NCI-H187 (cell line): ENCODE measurements around the gene FXR2.
"Not testable (repeated sequence)": the region's sequence is repeated elsewhere in the genome, so short reads cannot be mapped to it uniquely, and the experiment has no call there.

ENCODE experiments used
- DNase-seq, 2 experiments: peaks; one replicate each; lab custom pipeline; 2025; lab: John Stamatoyannopoulos, UW

FXR2 gene

DNA sequence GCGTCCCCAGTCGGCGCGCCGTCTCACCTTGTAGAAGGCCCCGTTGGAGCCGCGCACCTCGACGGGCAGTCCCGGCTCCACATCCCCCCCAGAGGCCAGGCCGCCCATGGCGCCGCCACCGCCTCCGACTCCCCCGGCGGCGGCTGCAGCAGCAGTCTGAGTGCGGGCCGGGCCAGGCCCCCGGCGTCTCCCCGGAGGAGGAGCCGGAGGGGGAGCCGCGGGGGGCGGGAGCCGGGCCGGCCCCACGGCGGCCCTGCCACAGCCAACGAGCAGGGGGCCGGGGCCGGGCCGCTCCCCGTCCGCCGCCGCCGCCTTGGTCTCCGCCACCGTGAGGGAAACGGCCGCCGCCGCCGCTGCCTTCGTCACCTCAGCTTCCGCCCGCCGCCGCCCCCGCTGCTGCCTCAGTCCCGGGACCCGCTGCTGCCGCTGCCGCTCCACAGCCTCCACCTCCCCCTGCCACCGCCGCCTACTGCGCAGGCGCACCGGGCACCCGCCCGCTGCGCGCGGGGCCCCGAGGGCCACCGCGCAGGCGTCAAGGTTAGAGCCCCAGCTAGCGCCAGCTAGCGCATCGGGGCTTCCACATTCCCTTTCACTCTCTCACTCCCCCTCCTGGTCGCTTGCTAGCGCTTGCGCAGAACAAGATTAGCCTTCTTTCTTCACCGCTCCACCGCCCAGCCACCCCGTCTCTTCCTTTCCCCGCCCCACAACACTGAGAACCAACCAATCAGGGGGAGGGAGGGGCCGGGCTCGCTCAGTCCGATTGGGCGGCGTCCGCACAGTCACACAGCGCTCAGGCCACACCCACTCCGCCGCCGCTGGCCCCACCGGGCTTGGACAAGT is at the start of gene FXR2:
Gene FXR2 (minus strand): TSS at position 473 of the 840 bp plus-strand sequence. CDS start 365 bp downstream, at position 108.
- peak; percentile 88 to 94 for DNase-seq

DNA sequence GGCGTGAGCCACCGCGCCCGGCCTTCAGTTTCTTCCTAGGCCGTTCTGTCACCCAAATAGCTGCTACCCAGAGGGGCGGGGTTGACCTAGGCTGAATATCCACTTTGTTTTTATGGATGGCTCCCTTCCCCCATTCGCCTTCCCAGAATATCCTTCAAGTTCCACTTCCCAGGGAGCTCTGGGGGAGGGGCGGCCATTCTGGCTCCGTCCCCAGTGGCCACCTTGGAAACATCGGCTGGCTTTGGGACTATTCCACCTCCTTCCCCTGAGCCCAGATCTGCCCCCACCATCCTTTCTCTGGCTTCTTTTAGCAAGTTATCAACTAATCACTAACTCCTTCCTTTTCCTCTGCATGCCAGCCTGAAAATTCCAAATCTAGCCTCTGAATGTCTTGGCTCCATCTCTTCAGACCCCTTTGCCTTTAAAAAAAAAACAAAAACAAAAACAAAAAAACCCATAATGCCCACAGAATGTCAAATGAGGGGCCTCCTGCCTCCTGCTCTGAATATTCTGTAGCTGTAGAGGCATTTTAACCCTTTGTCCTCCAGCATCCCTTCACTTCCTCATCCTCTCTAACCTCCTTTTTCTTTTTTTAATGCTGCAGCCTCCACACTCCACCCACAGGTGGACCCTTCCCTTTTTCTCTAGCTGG is 42.4 kb upstream of the FXR2 start:
- no peak for DNase-seq

DNA sequence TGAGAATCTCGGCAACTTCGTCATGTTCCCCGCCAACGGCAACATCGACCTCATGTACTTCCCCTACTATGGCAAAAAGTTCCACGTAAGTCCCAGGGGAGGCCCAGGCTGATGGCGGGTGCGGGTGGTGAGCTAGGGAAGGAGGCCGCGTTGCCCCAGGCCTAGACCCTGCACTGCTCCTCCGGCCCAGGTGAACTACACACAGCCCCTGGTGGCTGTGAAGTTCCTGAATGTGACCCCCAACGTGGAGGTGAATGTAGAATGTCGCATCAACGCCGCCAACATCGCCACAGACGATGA is 40.8 kb upstream of the FXR2 start:
- no peak for DNase-seq

DNA sequence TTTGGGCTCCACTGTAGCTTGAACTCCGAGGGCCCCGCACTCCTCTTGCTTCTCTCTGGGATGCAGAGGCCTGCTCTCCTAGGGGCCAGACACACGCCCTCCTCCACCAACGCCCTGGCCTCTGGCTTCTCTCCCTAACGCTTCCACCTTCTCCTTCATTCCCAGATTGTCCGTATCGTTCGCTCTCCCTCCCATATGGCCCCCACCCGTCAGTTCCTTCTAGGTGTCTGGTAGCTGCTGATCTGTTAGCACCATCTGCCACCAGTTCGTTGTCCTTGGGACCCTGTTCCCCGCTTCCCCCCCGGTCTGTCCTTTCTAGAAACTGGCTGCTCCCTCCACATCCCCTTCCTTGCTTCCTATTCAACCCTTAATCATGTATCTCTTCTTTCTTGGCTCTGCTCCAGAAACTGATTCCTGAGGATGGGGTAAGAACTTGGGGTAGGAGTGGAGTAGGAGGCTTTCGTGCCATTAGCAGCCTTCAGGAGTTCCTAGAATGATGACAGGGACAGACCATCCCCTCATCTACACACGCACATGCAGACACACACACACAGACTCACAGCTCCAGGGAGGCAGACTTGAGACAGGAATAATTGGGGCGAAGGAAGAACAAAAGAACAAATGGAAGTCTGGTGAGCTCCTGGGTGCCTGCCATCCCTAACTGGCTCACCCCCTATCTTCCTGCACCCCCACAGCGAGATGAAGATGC is 40.3 kb upstream of the FXR2 start:
- no peak for DNase-seq

DNA sequence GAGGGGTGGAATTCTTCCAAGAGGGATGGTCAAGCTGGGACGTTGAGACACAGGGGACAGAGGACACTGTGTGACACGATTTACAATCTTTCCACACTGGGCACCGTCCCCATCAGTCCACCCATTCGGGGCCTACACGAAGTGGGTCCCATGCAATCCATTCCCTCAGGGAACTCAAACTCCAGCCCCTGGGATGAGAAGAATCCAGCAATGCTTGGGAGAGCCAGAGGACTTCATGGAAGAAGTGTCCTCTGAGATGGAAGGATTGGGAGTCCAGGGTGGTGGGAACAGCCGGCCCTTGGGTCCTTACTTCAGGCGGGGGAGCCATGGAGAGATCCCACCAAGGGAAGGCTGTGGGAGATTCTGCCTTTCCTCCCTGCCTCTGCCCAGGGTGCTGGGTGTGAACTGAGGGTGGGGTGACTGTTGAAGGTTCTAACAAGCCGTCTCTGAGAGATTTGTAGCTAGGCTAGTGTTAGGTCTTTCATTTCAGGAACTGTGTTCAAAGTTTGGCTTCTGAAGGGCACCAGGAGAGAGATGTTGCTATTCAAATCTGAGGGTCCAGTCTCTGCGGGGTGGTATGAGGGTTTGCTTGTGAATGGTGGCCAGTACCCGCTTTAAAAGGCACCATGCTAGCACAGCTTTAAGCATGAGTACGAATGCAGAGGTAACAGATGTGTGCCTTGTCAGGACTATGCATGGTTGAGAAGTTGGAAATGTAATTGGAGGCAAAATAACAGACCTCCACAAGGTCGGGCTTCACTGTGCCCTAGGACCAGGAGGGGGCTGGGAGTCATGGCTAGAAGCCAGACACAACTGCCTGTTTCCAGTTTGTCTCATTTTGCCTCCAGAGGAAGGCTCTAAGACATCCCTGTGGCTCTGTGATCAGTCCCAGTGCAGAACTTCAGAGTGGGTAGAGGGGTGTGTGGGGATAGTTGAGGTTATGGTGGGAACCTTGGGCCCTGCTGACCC is 38.0 kb upstream of the FXR2 start:
- DNase-seq, result no peak

DNA sequence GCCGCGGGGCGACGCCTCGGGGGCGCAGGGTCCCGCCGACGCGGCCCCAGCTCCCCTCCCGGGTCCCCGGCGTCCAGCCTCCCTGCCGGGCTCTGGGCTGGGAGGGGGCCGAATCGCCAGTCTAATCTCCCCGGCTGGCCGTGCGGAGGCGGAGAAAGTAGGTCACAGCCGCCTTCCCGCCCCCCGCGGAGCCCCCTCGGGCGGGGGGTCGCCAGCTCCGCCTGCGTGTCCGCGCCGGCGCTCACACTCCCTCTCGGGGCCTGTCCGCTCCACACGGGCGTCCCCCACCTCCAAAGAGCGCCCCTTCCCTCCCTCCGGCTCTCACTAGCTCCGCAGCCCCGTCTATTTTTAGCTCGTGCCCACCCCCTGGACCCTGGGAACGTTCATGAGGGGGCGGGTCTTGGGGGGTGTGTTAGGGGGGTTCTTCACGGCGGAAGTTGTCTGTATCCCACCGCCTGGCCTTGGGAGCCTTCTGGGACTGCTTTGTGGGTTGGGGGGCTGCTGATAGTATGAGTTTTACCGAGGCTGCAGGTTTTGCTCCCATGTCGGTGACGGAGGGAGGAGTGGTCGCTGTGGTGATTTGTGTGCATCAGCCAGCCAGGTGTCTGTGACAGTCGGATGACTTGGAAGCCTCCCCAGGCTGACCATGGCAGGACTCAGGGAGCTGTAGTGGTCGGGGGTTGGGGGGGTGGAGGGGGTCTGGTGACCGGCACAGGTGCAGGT is 37.1 kb upstream of the FXR2 start:
- no peak for DNase-seq

DNA sequence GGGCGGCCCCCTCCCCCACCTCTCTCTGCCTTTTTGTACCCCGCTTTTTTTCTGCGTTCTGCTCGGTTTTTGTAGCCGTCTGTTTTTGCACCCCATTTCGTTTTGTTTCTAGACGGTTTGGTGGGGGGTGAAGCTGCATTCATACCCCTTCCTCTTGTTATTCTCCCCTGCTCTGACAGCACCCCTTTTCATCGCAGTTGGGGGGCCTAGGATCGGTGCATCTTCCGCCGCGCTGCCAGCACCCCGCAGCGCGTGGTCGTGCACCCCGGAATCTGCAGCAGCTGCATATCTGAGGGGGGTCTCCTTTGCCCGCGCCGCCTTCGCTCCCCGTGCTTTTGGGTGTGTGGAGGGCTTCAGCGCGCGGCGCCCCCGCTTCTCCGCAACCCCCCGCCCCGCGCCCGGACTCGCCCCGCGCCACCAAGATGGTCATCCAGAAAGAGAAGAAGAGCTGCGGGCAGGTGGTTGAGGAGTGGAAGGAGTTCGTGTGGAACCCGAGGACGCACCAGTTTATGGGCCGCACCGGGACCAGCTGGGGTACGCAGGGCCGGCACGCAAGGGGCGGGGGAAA is 36.5 kb upstream of the FXR2 start:
- DNase-seq, result no peak

DNA sequence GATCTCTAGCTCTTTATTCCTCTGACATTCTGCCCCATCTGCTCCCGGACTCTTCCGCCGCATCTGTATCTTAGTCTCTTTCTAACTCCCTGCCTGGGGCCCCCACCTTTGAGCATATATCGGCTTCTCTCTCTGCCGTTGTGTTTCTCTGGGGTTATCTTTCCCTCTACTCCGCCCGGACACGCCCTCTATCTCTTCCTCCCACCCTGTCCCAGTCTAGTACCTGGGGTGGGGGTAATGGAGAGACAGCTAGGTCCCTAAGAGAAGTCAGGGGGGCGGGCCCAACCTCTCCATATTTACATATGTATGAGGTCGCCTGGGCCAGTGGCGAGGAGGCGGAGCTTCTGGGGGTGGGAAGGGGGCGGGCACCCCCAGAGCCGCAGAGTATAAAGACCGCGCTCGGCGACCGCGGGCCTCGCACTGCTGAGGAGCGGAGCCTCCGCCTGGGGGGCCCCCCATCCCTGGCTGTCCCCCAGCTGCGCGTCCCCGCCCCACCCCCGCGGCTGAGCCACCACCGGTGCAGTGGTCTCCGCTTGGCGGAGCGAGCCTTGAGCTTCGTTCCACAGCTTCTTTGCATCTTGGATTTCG is 35.9 kb upstream of the FXR2 start, which contains the start of gene ATP1B2:
Gene ATP1B2 (plus strand): TSS at position 418 of the 588 bp plus-strand sequence. CDS start 593 bp downstream, outside the sequence.
- peak in 1 of 2 experiments; percentile 20 for DNase-seq

DNA sequence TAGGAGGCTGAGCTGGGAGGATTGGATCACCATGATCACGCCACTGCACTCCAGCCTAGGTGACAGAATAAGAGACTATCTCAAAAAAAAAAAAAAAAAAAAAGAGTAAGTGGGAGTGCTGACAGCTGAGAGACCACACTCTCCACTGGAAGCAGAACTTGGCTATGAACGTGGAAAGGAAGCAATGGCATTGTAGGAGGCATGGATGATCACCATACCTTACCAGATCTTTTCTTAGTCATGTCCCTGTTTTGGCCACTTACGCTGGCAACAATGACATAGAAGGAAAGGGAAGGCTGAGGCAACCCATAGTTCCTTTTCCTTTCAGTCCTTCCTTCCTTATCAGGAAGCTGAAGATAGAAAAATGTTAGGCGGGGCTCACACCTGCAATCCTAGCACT is 32.3 kb upstream of the FXR2 start:
- DNase-seq, result no peak

DNA sequence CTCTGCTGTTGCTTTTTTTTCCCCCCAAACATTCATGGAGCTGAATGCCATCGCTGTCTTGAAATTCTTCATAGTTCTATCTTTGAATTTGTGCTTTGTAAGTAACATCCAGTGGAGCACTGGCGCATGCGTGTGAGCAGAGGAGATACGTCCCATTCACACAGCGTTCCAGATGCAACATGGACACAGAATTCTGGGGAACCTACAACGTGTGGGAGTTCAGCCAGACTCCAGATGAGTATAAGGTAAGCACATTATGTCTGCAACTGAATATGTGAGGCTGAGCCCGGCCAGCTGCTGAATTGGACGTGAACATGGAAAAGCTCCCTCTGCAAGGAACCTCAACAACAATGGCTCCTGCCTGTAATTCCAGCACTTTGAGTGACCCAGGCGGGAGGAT is 31.8 kb upstream of the FXR2 start:
- no peak for DNase-seq

DNA sequence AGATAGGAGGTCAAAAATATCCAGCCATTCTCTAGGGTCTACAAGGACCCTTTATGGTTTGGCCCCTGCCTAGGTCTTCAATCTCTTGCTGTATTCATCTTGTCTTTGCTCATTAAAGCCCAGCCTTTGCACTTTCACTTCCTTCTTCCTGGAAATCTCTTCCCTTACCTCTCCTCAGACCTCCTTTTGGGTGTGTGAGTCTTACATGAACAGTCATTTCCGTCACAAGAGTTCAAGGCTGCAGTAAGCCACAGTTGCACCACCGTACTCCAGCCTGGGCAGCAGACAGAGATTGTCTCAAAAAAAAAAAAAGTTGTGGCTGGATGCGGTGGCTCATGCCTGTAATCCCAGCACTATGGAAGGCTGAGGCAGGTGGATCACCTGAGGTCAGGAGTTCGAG is 30.1 kb upstream of the FXR2 start:
- DNase-seq, result no peak

DNA sequence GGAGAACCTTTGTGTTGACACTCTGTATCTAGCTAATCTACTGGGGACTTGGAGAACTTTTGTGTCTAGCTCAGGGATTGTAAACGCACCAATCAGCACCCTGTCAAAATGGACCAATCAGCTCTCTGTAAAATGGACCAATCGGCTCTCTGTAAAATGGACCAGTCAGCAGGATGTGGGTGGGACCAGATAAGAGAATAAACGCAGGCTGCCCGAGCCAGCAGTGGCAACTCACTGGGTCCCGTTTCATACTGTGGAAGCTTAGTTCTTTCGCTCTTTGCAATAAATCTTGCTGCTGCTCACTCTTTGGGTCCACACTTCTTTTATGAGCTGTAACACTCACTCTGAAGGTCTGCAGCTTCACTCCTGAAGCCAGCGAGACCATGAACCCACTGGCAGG is 26.9 kb upstream of the FXR2 start:
- DNase-seq, result not testable (repeated sequence)

DNA sequence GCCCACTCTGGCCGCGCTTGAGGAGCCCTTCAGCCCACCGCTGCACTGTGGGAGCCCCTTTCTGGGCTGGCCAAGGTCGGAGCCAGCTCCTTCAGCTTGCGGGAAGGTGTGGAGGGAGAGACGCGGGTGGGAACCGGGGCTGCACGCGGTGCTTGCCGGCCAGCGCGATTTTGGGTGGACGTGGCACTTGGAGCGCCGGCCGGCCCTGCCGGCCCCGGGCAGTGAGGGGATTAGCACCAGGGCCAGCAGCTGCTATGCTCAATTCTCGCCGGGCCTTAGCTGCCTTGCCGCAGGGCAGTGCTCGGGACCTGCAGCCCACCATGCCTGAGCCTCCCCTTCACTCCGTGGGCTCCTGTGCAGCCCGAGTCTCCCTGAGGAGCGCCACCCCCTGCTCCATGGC is 26.1 kb upstream of the FXR2 start:
- no peak for DNase-seq

DNA sequence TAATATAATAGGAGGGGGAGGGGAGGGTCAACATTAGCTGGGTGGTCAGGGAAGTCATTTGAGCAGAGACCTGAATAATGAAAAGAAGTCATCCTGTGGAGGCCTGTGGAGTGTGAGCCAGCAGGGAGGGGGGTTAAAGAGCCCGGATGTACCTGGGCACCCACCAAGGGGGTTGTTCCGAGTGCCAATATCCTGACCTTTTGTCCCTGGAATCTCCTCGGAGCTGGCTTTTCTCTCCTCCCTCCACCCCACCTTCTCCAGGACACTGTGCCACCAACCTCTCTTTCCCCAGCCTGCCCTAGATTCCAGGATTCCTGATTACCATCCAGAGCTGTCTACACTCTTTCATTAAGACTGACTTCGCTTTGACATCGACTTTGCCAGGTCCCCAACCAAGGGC is 21.5 kb upstream of the FXR2 start:
- no peak for DNase-seq

DNA sequence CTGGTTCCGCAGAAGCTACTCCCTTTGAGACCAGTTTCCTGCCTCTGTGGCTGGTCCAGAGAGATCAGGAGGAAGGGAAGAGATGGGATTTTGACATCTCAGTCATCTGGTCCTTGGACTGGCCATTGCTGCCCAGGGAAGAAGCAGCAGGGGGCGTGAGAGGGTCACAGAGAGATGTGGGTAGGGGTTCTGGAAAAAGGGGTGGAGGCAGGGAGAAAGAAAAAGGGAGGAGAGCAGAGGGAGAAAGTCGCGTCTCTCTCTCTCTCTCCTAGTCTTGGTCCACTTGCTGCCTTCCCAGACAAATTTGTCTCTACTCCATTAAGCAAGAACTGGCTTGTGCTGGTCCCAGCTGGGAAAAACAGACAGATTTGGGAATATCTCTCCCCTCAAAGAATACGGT is 19.7 kb upstream of the FXR2 start:
- DNase-seq, result no peak

DNA sequence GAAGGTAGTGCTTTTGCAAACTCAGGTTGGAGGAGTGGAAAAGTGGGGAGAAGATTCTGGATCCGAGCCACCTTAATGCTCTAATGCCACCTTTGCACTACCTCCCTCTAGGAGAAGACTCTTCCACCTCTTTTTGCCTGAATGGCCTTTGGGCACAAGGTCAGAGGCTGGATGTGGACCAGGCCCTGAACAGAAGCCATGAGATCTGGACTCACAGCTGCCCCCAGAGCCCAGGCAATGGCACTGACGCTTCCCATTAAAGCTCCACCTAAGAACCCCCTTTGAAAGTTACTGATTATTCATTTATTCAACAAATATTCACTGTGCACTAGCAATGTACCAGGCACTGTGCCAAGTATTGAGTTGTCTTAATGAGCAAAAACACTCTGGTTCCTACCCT is 18.4 kb upstream of the FXR2 start:
- no peak for DNase-seq

DNA sequence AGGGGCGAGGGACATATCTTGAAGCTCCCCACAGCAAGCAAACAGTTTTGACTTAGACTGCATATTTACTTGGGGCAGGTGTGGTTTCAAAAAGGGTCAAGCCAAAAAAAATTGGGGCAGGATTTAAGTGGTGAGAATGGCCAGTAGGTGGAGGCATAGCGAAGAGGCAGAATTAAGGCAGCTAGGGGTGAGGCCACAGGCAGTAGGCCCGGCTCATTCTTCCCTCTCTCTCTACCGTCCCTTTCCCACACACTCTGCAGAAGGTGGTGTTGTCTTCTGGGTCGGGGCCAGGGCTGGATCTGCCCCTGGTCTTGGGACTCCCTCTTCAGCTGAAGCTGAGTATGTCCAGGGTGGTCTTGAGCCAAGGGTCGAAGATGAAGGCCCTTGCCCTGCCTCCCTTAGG is 17.8 kb upstream of the FXR2 start:
- DNase-seq, result no peak

DNA sequence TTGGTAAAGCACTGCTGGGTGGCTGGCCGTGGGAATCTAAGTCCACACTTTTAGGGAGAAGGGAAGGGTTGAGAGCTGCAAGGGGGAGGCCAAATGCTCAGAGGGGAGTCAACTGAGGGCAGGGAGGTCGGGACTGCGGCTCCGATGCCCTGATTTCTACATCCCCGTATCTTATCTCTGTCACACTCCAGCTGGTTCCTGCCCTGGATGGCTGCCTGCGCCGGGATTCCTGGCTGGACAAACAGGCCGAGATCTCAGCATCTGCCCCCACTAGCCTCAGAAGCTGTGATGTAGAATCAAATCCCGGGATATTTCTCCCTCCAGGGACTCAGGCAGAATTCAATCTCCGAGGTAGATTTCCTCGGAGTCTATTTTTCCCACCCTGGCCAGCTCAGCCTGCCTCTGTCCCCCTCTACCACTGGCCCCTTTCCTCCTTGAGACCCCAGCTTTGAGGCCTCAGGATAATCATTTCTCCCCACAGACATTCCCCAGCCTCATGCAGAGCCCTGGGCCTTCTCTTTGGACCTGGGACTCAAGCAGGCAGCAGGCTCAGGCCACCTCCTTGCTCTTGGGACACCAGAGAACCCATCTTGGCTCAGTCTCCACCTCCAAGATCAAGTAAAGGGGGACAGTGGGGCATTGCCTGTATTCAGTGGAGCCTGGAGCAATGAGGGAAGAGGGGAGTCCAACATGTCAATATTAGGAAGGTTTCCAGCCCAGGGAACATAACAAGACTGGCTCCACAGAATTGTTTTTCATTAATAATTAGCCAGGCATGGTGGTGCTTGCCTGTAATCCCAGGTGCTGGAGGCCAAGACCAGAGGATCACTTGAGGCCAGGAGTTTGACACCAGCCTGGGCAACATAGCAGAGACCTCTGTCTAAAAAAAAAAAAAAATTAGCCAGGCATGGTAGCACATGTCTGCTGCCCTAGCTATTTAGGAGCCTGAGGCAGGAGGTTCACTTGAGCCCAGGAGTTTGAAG is 17.0 kb upstream of the FXR2 start:
- DNase-seq, result no peak

DNA sequence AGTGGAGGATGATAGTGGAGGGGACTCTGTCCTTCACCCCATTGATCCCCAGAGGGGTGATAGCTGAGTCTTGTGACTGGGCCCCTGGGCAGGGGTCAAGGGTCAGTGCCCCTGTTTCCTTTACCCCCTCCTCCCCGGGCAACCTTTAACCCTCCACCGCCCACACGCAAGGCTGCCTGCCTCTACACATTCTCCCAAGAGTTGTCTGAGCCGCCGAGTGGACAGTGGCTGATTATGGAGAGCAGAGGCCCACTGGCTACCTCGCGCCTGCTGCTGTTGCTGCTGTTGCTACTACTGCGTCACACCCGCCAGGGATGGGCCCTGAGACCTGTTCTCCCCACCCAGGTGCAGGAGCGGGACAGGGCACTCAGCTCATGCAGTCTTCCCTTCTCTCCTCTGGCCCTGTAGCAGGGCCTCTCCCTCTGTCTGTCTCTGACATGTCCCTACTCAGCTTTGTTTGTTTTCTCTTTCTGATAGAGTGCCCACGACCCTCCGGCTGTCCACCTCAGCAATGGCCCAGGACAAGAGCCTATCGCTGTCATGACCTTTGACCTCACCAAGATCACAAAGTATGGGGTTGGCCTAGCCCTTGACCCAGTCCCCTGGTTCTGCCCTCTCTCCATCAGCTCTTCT is 15.4 kb upstream of the FXR2 start, which contains the start of gene SHBG:
Gene SHBG (plus strand): TSS at position 197 of the 633 bp plus-strand sequence. CDS start 38 bp downstream, at position 235.
- DNase-seq, result no peak
